B cell (primary cell): ENCODE measurements around the gene CDC45. TPM values are rescaled to one million over a fixed set of nuclear protein-coding genes. Genes with fewer than 3 reads are reported as not detected.

Experiments
- ATAC-seq: fragments of 200-7000 bp; cut with Tn5 transposase; one replicate; pipeline ENCODE4 v1.10.0; 2021; ENCODE audit warnings: low read depth, mild to moderate bottlenecking, moderate number of reproducible peaks, moderate library complexity
- CTCF ChIA-PET: fragments of 350-600 bp; sonication (Branson Sonifier 250); formaldehyde crosslinking; loops from one replicate; lab custom pipeline; 2021; ENCODE audit warnings: antibody characterized with exemption, inconsistent platforms; lab: Charles Lee
- POLR2A ChIA-PET: fragments of 350-600 bp; sonication (Branson Sonifier 250); formaldehyde crosslinking; loops from one replicate; lab custom pipeline; 2021; ENCODE audit warnings: antibody characterized with exemption; lab: Charles Lee
- DNase-seq: peaks from one replicate; pipeline ENCODE4 v3.0.0; 2013
- H2AFZ ChIP-seq: 2 replicates; pipeline ENCODE4 v1.6.1; 2012; ENCODE audit warnings: mild to moderate bottlenecking, low read depth, low read length; ENCODE audit not compliant: insufficient read depth, poor library complexity, severe bottlenecking
- H3K27ac ChIP-seq, 2 donors: 1 replicate in 1 of 2; 2 replicates in 1 of 2; pipeline ENCODE4 v1.5.1; 2012 to 2013; ENCODE audit warnings: low read length in 2 of 2, mild to moderate bottlenecking in 2 of 2, moderate library complexity in 1 of 2
- H3K27me3 ChIP-seq, 4 experiments: fragments of 200-600 bp in 1 of 4; sonication (generic) in 1 of 4; replicated peaks in 1 of 4; 1 replicate in 2 of 4; 2 replicates in 2 of 4; pipeline versions ENCODE4 v1.6.1 to v1.7.0; 2013 to 2016; ENCODE audit warnings: low read length in 3 of 4, mild to moderate bottlenecking in 2 of 4, mixed read lengths in 1 of 4, moderate library complexity in 1 of 4; ENCODE audit not compliant: insufficient read depth in 4 of 4, control insufficient read depth in 3 of 4; ENCODE audit errors: control extremely low read depth in 1 of 4
- H3K36me3 ChIP-seq, 2 experiments: replicated peaks in 1 of 2; 1 replicate in 1 of 2; 2 replicates in 1 of 2; pipeline versions ENCODE4 v1.6.1 to v1.7.1; 2013; ENCODE audit warnings: low read length in 1 of 2; ENCODE audit not compliant: insufficient read depth in 2 of 2, control insufficient read depth in 1 of 2; ENCODE audit errors: control extremely low read depth in 1 of 2, extremely low read depth in 1 of 2
- H3K4me1 ChIP-seq, 2 donors: fragments of 200-600 bp in 1 of 2; sonication (generic) in 1 of 2; 1 replicate in 1 of 2; 2 replicates in 1 of 2; pipeline versions ENCODE4 v1.5.1 to v1.6.1; 2013 to 2017; ENCODE audit warnings: low read length in 2 of 2; ENCODE audit not compliant: control insufficient read depth in 2 of 2, insufficient read depth in 2 of 2
- H3K4me2 ChIP-seq: replicated peaks from 2 replicates; pipeline ENCODE3; 2012; ENCODE audit warnings: mild to moderate bottlenecking, low read depth, low read length; ENCODE audit not compliant: poor library complexity, severe bottlenecking
- H3K4me3 ChIP-seq, 5 experiments: fragments of 200-600 bp in 1 of 5; sonication (generic) in 1 of 5; 1 replicate in 3 of 5; 2 replicates in 2 of 5; pipeline versions ENCODE4 v1.5.1 to v1.7.0; 2011 to 2016; ENCODE audit warnings: low read length in 4 of 5, mild to moderate bottlenecking in 4 of 5, low read depth in 2 of 5, control low read depth in 1 of 5, moderate library complexity in 1 of 5; ENCODE audit not compliant: insufficient read depth in 1 of 5; ENCODE audit errors: control extremely low read depth in 1 of 5, extremely low read depth in 1 of 5
- H3K79me2 ChIP-seq: fragments of 200-600 bp; sonication (generic); one replicate; pipeline ENCODE4 v1.6.0; 2016; ENCODE audit warnings: low read length; ENCODE audit not compliant: control insufficient read depth, insufficient read depth
- H3K9ac ChIP-seq: fragments of 200-600 bp; sonication (generic); 2 replicates; pipeline ENCODE4 v1.6.1; 2017; ENCODE audit warnings: mild to moderate bottlenecking, low read length, moderate library complexity
- H3K9me3 ChIP-seq, 3 donors: one replicate each; pipeline versions ENCODE4 v1.6.1 to v1.7.1; 2013; ENCODE audit warnings: low read length in 2 of 3; ENCODE audit not compliant: control insufficient read depth in 2 of 3, insufficient read depth in 1 of 3; ENCODE audit errors: control extremely low read depth in 1 of 3
- H4K20me1 ChIP-seq: 2 replicates; pipeline ENCODE4 v1.6.0; 2012; ENCODE audit warnings: mild to moderate bottlenecking, low read length; ENCODE audit not compliant: insufficient read depth, control insufficient read depth, poor library complexity, severe bottlenecking
- H3K27ac Mint-ChIP-seq: one replicate; pipeline ENCODE4 v1.8.0; 2021; ENCODE audit warnings: mixed read lengths
- H3K27me3 Mint-ChIP-seq: one replicate; pipeline ENCODE4 v1.8.0; 2021; ENCODE audit warnings: mixed read lengths
- H3K4me1 Mint-ChIP-seq: one replicate; pipeline ENCODE4 v1.8.0; 2021; ENCODE audit warnings: mixed read lengths
- H3K4me3 Mint-ChIP-seq: one replicate; pipeline ENCODE4 v1.8.0; 2021; ENCODE audit warnings: mixed read lengths
- H3K9me3 Mint-ChIP-seq: one replicate; pipeline ENCODE4 v1.8.0; 2022; ENCODE audit warnings: mixed read lengths; ENCODE audit not compliant: insufficient read depth
- CTCF ChIP-seq: fragments of 200-600 bp; IDR thresholded peaks from one replicate; pipeline ENCODE4 v1.8.0; 2022; ENCODE audit warnings: antibody characterized with exemption, mild to moderate bottlenecking
- EZH2 ChIP-seq: IDR thresholded peaks from 2 replicates; pipeline ENCODE4 v1.6.1; 2012; ENCODE audit warnings: borderline replicate concordance, low read depth, mild to moderate bottlenecking, moderate library complexity, low read length; ENCODE audit not compliant: insufficient read depth, poor library complexity, severe bottlenecking
- WGBS: methylation state at CpG from one replicate; pipeline ENCODE4 v1.1.5; 2013; ENCODE audit warnings: missing lambda C conversion rate; ENCODE audit not compliant: insufficient coverage; 5-methylcytosine and 5-hydroxymethylcytosine counted together
- intact Hi-C: fragments of 100-400 bp; cut with micrococcal nuclease; formaldehyde crosslinking; loops from one replicate; pipeline ENCODE4 v1.10.0; 2022
- polyA plus RNA-seq: library from polyadenylated mRNA; depleted of rRNA; stranded (reverse); fragments of >200 nt; gene quantifications from 2 replicates; pipeline ENCODE4 v1.2.3, GENCODE V29; 2012
- total RNA-seq, 2 donors: library from RNA; stranded (reverse); fragments of 120-200 nt in 1 of 2; gene quantifications; 1 replicate in 1 of 2; 2 replicates in 1 of 2; pipeline versions ENCODE4 v1.2.3 to v1.2.4, GENCODE V29; 2013 to 2022

Gene CDC45
- total and polyA plus RNA-seq, 2 donors (not counting 1 experiment from before 2014, with no cell fraction given), result 0.49 to 1.4 TPM

GRCh38 chr22:19451570-19451969 lies 28.1 kb upstream of the CDC45 start:
- no peak overlapping the region for H3K4me3 Mint-ChIP-seq
- no peaks in the 10 kb centered on the region for H3K9me3 ChIP-seq
- ChIA-PET CTCF (interaction anchor here (0.9 kb wide), 1 partner anchor 436 kb away, joined by 3 read pairs; no protein-coding TSS in a partner anchor), POLR2A (no interaction called here)
- WGBS, result no CpG with 5 or more reads among the region's 4 CpGs
- H3K9me3 Mint-ChIP-seq, result no peaks in the 10 kb centered on the region
- no peak overlapping the region for H3K9ac ChIP-seq
- peaks cover 18% of the 10 kb centered on the region for H3K4me1 Mint-ChIP-seq
- no peaks in the 10 kb centered on the region for H3K27me3 ChIP-seq
- peaks cover 30% of the 10 kb centered on the region for H3K79me2 ChIP-seq
- H4K20me1 ChIP-seq, result no peaks in the 10 kb centered on the region
- ATAC-seq (no peak), DNase-seq (no peak)
- H3K4me1 ChIP-seq, result peaks cover 11 to 21% of the 10 kb centered on the region in 2 donors
- H3K27ac ChIP-seq, result no peak overlapping the region
- H2AFZ ChIP-seq, result no peak overlapping the region
- no peaks in the 10 kb centered on the region for H3K27me3 Mint-ChIP-seq
- TF ChIP-seq EZH2 (no peak), CTCF (no peak)
- H3K36me3 ChIP-seq, result peaks cover 0 to 61% of the 10 kb centered on the region in 2 experiments
- H3K27ac Mint-ChIP-seq, result no peak overlapping the region
- H3K4me3 ChIP-seq, result no peak overlapping the region
- intact Hi-C loops, result no loop called here
- H3K4me2 ChIP-seq, result no peak overlapping the region

DNA sequence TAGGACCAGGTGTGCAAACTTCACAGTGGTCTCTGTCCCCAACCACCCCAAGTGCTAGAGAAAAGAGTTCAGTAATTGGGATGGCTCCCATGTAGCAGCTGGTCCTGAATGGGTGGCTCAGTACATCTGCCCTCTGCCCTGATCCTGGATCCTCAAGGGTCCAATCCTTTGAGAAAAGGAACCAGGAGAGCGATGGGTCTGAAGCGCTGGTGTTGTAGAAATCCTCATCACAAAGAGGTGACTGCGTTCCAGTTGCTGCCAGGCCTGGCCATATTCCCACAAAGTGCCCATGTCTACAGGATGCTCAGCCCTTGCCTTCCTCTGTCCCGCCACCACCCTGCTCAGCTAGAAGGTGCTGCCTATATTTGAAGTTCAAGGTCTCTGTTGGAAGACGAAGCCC lies 26.0 kb upstream of the CDC45 start:
- peaks cover 4% of the 10 kb centered on the region for H3K4me1 Mint-ChIP-seq
- intact Hi-C loops, result no loop called here
- no peak overlapping the region for H3K27ac Mint-ChIP-seq
- no peaks in the 10 kb centered on the region for H3K9me3 Mint-ChIP-seq
- Histone ChIP-seq H3K4me1 (peaks cover 3 to 7% of the 10 kb centered on the region in 2 donors), H3K4me3 (no peak overlapping the region), H3K9me3 (no peaks in the 10 kb centered on the region), H3K9ac (no peak overlapping the region), H3K4me2 (no peak overlapping the region), H3K79me2 (peaks cover 11% of the 10 kb centered on the region), H4K20me1 (no peaks in the 10 kb centered on the region), H2AFZ (no peak overlapping the region), H3K27ac (no peak overlapping the region), H3K27me3 (no peaks in the 10 kb centered on the region), H3K36me3 (peaks cover 0 to 77% of the 10 kb centered on the region in 2 experiments)
- no peak for ATAC-seq
- ChIA-PET CTCF (no interaction called here), POLR2A (no interaction called here)
- TF ChIP-seq CTCF, result no peak
- no peak for TF ChIP-seq EZH2
- H3K4me3 Mint-ChIP-seq, result no peak overlapping the region
- no peaks in the 10 kb centered on the region for H3K27me3 Mint-ChIP-seq
- DNase-seq, result no peak
- 97% methylated on average over 4 of the region's 5 CpGs for WGBS
